Transverse colon (tissue), 3 donors: ENCODE measurements around the gene NXPH2.

ENCODE experiments used
- EP300 ChIP-seq: sonication (generic); formaldehyde crosslinking; IDR thresholded peaks from one replicate; pipeline ENCODE4 v1.6.1; 2017; ENCODE audit warnings: antibody characterized with exemption, low read depth
- POLR2A ChIP-seq: fragments of 450-650 bp; IDR thresholded peaks from one replicate; pipeline ENCODE4 v1.6.1; 2016; ENCODE audit warnings: antibody characterized with exemption, mild to moderate bottlenecking, moderate library complexity
- TF ChIP-seq, protein P1 (sequence below), 5 experiments: fragments of 200-600 bp in 3 of 5; fragments of 450-650 bp in 2 of 5; sonication (generic) in 3 of 5; IDR thresholded peaks; 1 replicate in 2 of 5; 2 replicates in 3 of 5; pipeline ENCODE4 v1.5.1; 2016 to 2017; ENCODE audit warnings: antibody characterized with exemption in 5 of 5, inconsistent platforms in 3 of 5, mild to moderate bottlenecking in 2 of 5, moderate library complexity in 1 of 5

DNA sequence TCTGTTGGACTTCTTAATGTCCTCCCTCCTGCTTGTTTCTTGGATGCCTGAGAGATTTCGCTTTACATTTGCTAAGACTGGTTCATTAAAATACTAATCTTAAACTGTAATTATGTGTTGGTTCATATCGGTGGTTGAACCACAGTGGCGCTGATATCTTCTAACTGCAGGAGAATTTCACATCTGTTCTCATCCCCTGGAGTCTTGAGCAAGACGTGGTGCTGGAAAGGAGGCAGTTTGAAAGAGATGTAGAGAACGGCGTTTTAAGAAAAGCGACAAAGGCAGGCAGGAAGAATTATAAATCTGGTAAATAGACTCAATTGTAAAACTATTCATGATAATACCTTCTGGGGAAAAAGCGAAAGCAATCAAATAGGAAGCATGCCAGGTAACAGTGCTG lies 79.5 kb downstream of the NXPH2 start:
- TF ChIP-seq EP300: no peak
- TF ChIP-seq, protein P1, sequence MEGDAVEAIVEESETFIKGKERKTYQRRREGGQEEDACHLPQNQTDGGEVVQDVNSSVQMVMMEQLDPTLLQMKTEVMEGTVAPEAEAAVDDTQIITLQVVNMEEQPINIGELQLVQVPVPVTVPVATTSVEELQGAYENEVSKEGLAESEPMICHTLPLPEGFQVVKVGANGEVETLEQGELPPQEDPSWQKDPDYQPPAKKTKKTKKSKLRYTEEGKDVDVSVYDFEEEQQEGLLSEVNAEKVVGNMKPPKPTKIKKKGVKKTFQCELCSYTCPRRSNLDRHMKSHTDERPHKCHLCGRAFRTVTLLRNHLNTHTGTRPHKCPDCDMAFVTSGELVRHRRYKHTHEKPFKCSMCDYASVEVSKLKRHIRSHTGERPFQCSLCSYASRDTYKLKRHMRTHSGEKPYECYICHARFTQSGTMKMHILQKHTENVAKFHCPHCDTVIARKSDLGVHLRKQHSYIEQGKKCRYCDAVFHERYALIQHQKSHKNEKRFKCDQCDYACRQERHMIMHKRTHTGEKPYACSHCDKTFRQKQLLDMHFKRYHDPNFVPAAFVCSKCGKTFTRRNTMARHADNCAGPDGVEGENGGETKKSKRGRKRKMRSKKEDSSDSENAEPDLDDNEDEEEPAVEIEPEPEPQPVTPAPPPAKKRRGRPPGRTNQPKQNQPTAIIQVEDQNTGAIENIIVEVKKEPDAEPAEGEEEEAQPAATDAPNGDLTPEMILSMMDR (IDR thresholded peaks at IDR 0.05): no peak
- no peak for TF ChIP-seq POLR2A
